MCF 10A (cell line): ENCODE data around the gene IVNS1ABP. TPM values are rescaled to one million over a fixed set of nuclear protein-coding genes. Genes with fewer than 3 reads are reported as not detected.

Experiments
- BruUV-seq: library from RNA; stranded (reverse); fragments of 400-500 nt; replicated peaks from 2 replicates; lab custom pipeline; 2021; lab: Mats Ljungman, UMichigan
- CTCF ChIA-PET: fragments of 300-600 bp; sonication (Branson Sonifier 250); formaldehyde crosslinking; extraction: SDS; loops from one replicate; lab custom pipeline; 2021; ENCODE audit warnings: antibody characterized with exemption, inconsistent platforms; lab: Yijun Ruan, JAX
- POLR2A ChIA-PET: fragments of 300-600, 350-650 bp; sonication (Branson Sonifier 250); formaldehyde crosslinking; extraction: SDS; loops from one replicate; lab custom pipeline; 2020; ENCODE audit warnings: antibody characterized with exemption, inconsistent platforms; lab: Yijun Ruan, JAX
- DNase-seq: peaks from one replicate; pipeline ENCODE4 v3.0.0-alpha.2; 2018; ENCODE audit not compliant: unreplicated experiment
- H3K27ac Mint-ChIP-seq: one replicate; pipeline ENCODE4 v1.8.0; 2022; ENCODE audit warnings: mild to moderate bottlenecking, low read depth, mixed read lengths; ENCODE audit not compliant: unreplicated experiment
- H3K27me3 Mint-ChIP-seq: one replicate; pipeline ENCODE4 v1.8.0; 2022; ENCODE audit warnings: mixed read lengths; ENCODE audit not compliant: insufficient read depth, unreplicated experiment
- H3K36me3 Mint-ChIP-seq: one replicate; pipeline ENCODE4 v1.8.0; 2022; ENCODE audit warnings: mild to moderate bottlenecking, moderate library complexity, mixed read lengths; ENCODE audit not compliant: insufficient read depth, unreplicated experiment
- H3K4me1 Mint-ChIP-seq: one replicate; pipeline ENCODE4 v1.8.0; 2022; ENCODE audit warnings: mixed read lengths; ENCODE audit not compliant: insufficient read depth, unreplicated experiment
- H3K4me3 Mint-ChIP-seq: one replicate; pipeline ENCODE4 v1.8.0; 2022; ENCODE audit warnings: mild to moderate bottlenecking, moderate library complexity, mixed read lengths; ENCODE audit not compliant: unreplicated experiment
- H3K9me3 Mint-ChIP-seq: one replicate; pipeline ENCODE4 v1.8.0; 2022; ENCODE audit warnings: mixed read lengths; ENCODE audit not compliant: unreplicated experiment
- intact Hi-C: fragments of 100-400 bp; cut with micrococcal nuclease; formaldehyde crosslinking; loops from 2 replicates; pipeline ENCODE4 v1.14.1; 2022
- total RNA-seq: library from RNA; stranded (reverse); gene quantifications from 2 replicates; pipeline ENCODE4 v1.2.3, GENCODE V29; 2022
- TF ChIP-seq, protein P1 (sequence below): fragments of 200-600 bp; IDR thresholded peaks from one replicate; pipeline ENCODE4 v1.8.0; 2022; ENCODE audit warnings: antibody characterized with exemption, mild to moderate bottlenecking; ENCODE audit not compliant: unreplicated experiment

IVNS1ABP gene
- total RNA-seq, 1 experiment from 2014 or later = 92.0 TPM

DNA sequence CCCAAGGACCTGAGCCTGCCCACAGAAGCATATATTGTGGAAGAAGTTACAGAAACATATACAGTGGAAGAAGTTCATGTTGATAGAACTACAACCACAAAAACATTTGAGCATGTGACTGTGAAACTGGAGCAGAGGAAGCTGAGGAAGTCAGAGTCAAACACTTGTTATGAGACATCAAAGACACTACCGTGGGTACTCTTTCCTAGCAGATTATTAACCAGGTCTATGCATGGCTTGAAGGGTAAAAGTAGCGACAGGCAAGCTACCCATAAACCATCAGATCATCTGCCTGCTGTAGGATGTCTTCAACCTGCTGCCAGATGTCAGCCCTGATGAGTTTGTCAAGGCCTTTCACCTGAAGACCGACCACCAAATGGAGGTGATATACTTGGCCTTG is 35.8 kb downstream of the IVNS1ABP start:
- Mint-ChIP-seq H3K27me3 (no peaks in the 10 kb centered on the region), H3K9me3 (no peaks in the 10 kb centered on the region), H3K36me3 (peaks cover 7% of the 10 kb centered on the region), H3K27ac (no peak overlapping the region), H3K4me3 (no peak overlapping the region), H3K4me1 (peaks cover 7% of the 10 kb centered on the region)
- TF ChIP-seq, protein P1, sequence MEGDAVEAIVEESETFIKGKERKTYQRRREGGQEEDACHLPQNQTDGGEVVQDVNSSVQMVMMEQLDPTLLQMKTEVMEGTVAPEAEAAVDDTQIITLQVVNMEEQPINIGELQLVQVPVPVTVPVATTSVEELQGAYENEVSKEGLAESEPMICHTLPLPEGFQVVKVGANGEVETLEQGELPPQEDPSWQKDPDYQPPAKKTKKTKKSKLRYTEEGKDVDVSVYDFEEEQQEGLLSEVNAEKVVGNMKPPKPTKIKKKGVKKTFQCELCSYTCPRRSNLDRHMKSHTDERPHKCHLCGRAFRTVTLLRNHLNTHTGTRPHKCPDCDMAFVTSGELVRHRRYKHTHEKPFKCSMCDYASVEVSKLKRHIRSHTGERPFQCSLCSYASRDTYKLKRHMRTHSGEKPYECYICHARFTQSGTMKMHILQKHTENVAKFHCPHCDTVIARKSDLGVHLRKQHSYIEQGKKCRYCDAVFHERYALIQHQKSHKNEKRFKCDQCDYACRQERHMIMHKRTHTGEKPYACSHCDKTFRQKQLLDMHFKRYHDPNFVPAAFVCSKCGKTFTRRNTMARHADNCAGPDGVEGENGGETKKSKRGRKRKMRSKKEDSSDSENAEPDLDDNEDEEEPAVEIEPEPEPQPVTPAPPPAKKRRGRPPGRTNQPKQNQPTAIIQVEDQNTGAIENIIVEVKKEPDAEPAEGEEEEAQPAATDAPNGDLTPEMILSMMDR = no peak
- ChIA-PET POLR2A (interaction anchor here (1.3 kb wide), 1 partner anchor 10 kb away, joined by 3 read pairs; no protein-coding TSS in a partner anchor), CTCF (interaction anchor here (0.6 to 1.5 kb wide), 3 partner anchors 10 to 438 kb away, joined by 4 to 7 read pairs (median 4); no protein-coding TSS in a partner anchor)
- no peak for DNase-seq
- intact Hi-C loops = no loop called here
- no TSS peak for BruUV-seq

DNA sequence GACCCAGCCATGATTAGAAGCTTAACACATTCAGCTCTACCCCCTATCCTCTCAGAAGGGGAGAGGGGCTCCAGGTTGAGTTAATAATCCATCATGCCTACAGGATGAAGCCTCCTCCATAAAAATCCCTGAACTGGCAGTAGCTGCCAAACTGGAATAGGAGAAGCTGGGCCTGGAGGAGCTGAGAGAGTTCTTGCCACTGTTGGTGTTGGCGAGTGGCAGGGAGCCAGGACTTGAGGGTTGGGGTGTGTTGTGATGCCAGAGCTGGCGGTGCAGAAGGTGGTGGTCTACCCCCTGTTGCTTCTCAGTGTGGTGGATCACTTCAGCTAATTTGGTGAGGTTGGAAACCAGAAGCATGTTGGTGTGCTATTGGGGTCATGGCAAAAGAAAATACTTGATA is 36.5 kb downstream of the IVNS1ABP start:
- peaks cover 7% of the 10 kb centered on the region for H3K36me3 Mint-ChIP-seq
- no peaks in the 10 kb centered on the region for H3K9me3 Mint-ChIP-seq
- POLR2A ChIA-PET = interaction anchor here (0.7 kb wide), 1 partner anchor 576 kb away, joined by 3 read pairs; no protein-coding TSS in a partner anchor
- DNase-seq = no peak
- TF ChIP-seq, protein P1 = no peak
- no peak overlapping the region for H3K4me3 Mint-ChIP-seq
- peaks cover 7% of the 10 kb centered on the region for H3K4me1 Mint-ChIP-seq
- H3K27me3 Mint-ChIP-seq = no peaks in the 10 kb centered on the region
- CTCF ChIA-PET = interaction anchor here (0.6 to 1.5 kb wide), 3 partner anchors 16 to 389 kb away, joined by 3 to 4 read pairs (median 3); no protein-coding TSS in a partner anchor
- H3K27ac Mint-ChIP-seq = no peak overlapping the region
- no TSS peak for BruUV-seq
- intact Hi-C loops = no loop called here

DNA sequence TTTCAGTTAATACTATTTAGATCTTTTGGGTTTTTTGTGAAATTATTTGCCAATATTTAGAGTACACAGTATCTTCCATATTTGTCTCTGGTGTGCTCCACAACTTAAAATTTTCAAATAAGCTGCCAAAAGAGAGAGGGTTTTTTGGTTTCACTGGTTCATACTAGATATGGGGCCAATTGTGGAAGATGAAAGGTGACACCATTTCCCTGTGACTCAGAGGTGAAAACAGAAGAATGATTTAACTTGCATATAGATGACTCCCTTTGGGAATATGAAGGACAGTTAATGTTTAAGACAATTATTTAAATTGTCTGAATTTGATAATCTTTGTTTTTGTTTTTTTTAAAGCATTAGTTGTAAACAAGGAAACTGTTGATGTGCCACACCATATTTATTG is 37.5 kb downstream of the IVNS1ABP start:
- Mint-ChIP-seq H3K4me1 (peaks cover 7% of the 10 kb centered on the region), H3K27ac (no peak overlapping the region), H3K9me3 (no peaks in the 10 kb centered on the region), H3K4me3 (no peak overlapping the region), H3K36me3 (peaks cover 7% of the 10 kb centered on the region), H3K27me3 (no peaks in the 10 kb centered on the region)
- POLR2A ChIA-PET = no interaction called here
- BruUV-seq = no TSS peak
- intact Hi-C loops = no loop called here
- CTCF ChIA-PET = interaction anchor here (1.7 kb wide), 1 partner anchor 316 kb away, joined by 5 read pairs; no protein-coding TSS in a partner anchor
- TF ChIP-seq, protein P1 = no peak
- peak; percentile 60 for DNase-seq

DNA sequence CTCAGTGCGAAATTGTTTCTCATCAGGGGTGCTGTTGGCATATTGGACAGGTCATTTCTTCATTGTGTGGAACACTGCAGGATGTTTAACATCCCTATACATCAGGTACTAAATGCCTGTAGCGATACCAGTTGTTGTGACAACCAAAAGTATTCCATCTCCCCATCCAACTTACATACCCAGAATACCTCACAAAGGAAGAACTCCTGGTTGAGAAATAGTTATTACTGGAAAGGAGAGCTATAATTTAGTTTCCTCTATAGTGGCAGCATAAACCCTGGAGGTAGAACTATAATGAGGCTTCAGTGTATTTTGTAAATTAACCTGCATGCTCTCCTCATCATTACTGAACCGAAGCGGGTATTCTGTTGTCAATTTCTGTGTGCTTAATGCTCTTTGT is 45.1 kb downstream of the IVNS1ABP start:
- Mint-ChIP-seq H3K27me3 (no peaks in the 10 kb centered on the region), H3K36me3 (no peaks in the 10 kb centered on the region), H3K9me3 (no peaks in the 10 kb centered on the region), H3K4me3 (no peak overlapping the region), H3K4me1 (no peaks in the 10 kb centered on the region), H3K27ac (no peak overlapping the region)
- intact Hi-C loops = no loop called here
- BruUV-seq = no TSS peak
- ChIA-PET CTCF (interaction anchor here (0.6 to 1.1 kb wide), 4 partner anchors 8 to 858 kb away, joined by 3 to 4 read pairs (median 4); no protein-coding TSS in a partner anchor), POLR2A (interaction anchor here (0.6 to 1.5 kb wide), 3 partner anchors 10 to 41 kb away, joined by 3 read pairs; no protein-coding TSS in a partner anchor)
- DNase-seq = no peak
- TF ChIP-seq, protein P1 = no peak
